Endothelial cell of hepatic sinusoid (primary cell): ENCODE measurements around the gene SIX1.

Experiments
- in situ Hi-C: cut with HindIII; loops from 2 replicates; pipeline ENCODE4 v1.10.0; 2017; ENCODE audit warnings: low sequenced_read_pairs

Gene SIX1

DNA sequence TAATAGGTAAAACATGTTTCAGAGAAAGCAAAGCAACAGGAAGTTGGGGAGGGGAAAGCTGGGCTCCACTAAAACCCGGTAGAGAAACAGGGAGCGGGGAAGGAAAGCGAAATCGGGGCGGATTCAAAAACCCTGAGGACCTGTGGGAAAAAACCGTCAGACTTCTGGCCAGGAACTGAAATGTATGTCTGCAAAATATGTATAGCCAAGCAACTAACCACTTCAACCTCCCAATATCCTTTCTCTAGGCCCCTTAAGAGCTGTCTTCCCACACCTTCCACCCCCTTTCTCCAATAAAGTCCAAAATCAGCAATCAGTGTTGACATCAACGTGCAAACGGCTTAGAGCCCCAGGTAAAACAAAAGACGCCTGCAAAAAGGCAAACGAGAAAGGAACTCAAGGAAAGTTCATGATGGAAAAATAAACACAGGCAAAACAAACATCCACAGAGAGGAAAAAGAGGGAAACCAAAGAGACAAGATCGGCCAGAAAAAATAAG, 32.8 kb downstream of the SIX1 start:
- in situ Hi-C loops = no loop called here

DNA sequence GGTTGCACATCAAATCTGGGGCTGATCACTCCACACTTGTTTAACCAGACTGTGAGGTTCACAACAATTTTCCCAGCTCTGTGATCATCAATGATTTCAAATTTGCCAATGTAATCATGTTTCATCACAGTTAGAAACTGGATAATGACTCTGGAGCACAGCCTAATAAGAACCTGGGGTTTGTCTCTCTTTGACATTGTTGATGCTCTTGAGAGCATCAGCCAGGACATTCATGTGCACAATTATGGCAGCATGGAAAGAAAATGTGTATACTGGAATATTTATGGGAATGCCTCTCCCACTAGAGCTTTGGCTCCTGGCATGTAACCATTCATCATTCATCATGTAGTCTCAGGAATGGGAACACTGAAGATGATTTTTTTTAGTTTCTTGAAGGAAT, 47.0 kb downstream of the SIX1 start:
- in situ Hi-C loops = no loop called here

DNA sequence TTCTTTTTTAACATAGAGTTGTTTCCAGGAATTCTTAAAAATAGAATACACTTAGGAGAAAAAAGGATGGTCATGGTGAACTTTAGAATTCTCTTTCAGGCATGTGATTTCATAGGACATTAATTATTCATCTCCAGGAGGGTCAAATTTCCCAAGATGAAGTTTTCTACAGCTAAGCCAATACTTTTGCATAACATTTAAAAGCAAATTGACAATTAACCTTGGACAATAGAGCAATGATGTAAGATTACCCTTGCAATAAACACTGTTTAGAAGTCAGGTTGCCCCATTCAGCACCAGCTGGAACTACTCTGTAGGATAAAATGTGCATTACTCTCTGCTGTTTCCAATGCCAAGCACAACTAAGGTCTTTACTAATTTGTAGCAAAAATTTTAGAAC, 49.5 kb downstream of the SIX1 start:
- in situ Hi-C loops = no loop called here

DNA sequence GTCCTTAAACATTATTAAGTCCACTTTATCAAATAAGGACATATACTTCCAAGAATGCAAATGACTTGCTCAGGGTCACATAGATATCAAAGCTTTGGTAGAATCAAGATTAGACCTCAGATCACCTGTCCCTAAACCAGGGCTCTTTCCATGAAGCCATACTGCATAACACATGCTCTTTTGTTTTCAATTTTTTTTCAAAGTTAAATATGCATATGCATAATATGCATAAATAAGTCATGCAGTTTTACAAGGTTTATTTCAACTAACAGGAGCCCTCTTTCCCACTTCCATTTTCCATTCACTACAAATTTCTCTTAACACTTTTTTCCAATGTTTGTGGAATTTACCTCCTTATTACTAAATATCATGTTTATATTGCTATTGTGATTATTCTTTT, 53.1 kb downstream of the SIX1 start:
- in situ Hi-C loops = no loop called here

DNA sequence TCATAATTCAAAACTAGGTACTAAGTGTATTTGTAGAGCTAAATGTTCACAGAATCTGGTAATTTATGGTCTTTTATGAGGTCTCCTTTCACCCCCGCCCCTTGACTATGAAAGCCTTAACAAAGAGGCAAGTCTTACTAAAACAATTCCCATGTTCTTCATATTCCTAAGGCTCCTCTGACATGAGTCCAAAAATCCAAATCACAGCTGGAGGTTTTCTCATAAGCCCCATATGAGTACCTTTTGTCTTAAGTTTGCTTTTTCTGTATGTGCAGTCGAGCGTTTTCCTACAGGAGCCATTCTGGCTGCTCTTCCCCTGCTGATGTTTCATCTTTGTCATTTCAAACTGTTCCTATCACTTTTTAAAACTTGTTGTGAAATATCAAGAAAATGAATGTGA, 55.2 kb downstream of the SIX1 start:
- in situ Hi-C loops = no loop called here
